HCT116 (cell line): ENCODE results near the gene AP4S1. TPM values are rescaled to one million over a fixed set of nuclear protein-coding genes. Genes with fewer than 3 reads are reported as not detected.
A peak's percentile ranks its signal among the peaks of the same experiment; 100 is the strongest.
"Not testable (repeated sequence)": the region's sequence is repeated elsewhere in the genome, so short reads cannot be mapped to it uniquely, and the experiment has no call there.

Experiments
- ATAC-seq: fragments of 200-7000 bp; cut with Tn5 transposase; 2 replicates; pipeline ENCODE4 v1.9.1; 2020; ENCODE audit warnings: mild to moderate bottlenecking, moderate library complexity
- BruUV-seq: library from RNA; stranded (reverse); fragments of 400-500 nt; replicated peaks from 2 replicates; lab custom pipeline; 2021; lab: Mats Ljungman, UMichigan
- CTCF ChIA-PET: fragments of 300-600 bp; sonication (Branson Sonifier 250); formaldehyde crosslinking; loops from one replicate; lab custom pipeline; 2021; ENCODE audit warnings: antibody characterized with exemption; lab: Charles Lee
- POLR2A ChIA-PET: fragments of 300-600, 350-600 bp; sonication (Branson Sonifier 250); formaldehyde crosslinking; loops from one replicate; lab custom pipeline; 2021; ENCODE audit warnings: antibody characterized with exemption; lab: Charles Lee
- RAD21 ChIA-PET, 2 experiments: fragments of 300-600 bp; sonication (Branson Sonifier 250); formaldehyde crosslinking; loops; one replicate each; lab custom pipeline; 2023; ENCODE audit warnings: low total read pairs in 2 of 2; ENCODE audit not compliant: uncharacterized antibody in 2 of 2, unreplicated experiment in 2 of 2, low non-redundant PET in 1 of 2; lab: Charles Lee
- DNase-seq: peaks from one replicate; pipeline ENCODE4 v3.0.0-alpha.2; 2010; ENCODE audit warnings: low read depth, low spot score
- H2AFZ ChIP-seq: fragments of 200-600 bp; shearing (Covaris generic), sonication (generic); 2 replicates; pipeline ENCODE4 v1.6.1; 2017; ENCODE audit warnings: low read depth, mixed run types, mixed read lengths, antibody characterized with exemption, low read length; ENCODE audit not compliant: poor library complexity, severe bottlenecking
- H3K27ac ChIP-seq: 2 replicates; pipeline ENCODE4 v1.5.1; 2012; ENCODE audit warnings: low read depth, low read length
- H3K27me3 ChIP-seq: fragments of 200-600 bp; sonication (generic); 2 replicates; pipeline ENCODE4 v1.6.1; 2016; ENCODE audit warnings: mixed run types, low read length, mixed read lengths; ENCODE audit not compliant: insufficient read depth
- H3K36me3 ChIP-seq, 2 experiments: fragments of 200-500 bp in 1 of 2; fragments of 200-600 bp in 1 of 2; sonication (Bioruptor generic) in 1 of 2; sonication (generic) in 1 of 2; 2 replicates each; pipeline versions ENCODE4 v1.5.1 to v1.6.1; 2014 to 2016; ENCODE audit warnings: low read length in 2 of 2, inconsistent platforms in 1 of 2, mixed read lengths in 1 of 2, mixed run types in 1 of 2; ENCODE audit not compliant: insufficient read depth in 2 of 2, control insufficient read depth in 1 of 2
- H3K4me1 ChIP-seq, 2 experiments: fragments of 200-600 bp in 1 of 2; sonication (generic) in 1 of 2; 2 replicates each; pipeline versions ENCODE4 v1.5.1 to v1.6.1; 2012 to 2017; ENCODE audit warnings: low read length in 2 of 2, inconsistent platforms in 1 of 2, mild to moderate bottlenecking in 1 of 2, mixed read lengths in 1 of 2, mixed run types in 1 of 2, moderate library complexity in 1 of 2; ENCODE audit not compliant: insufficient read depth in 2 of 2, control insufficient read depth in 1 of 2
- H3K4me2 ChIP-seq: fragments of 200-600 bp; sonication (generic); 2 replicates; pipeline ENCODE4 v1.6.1; 2017; ENCODE audit warnings: mixed run types, low read length, mixed read lengths
- H3K4me3 ChIP-seq, 2 experiments: fragments of 200-600 bp in 1 of 2; sonication (generic) in 1 of 2; replicated peaks in 1 of 2; 2 replicates each; pipeline ENCODE4 v1.5.1; 2011 to 2016; ENCODE audit warnings: low read length in 2 of 2, control low read depth in 1 of 2, low read depth in 1 of 2, mild to moderate bottlenecking in 1 of 2, mixed read lengths in 1 of 2, mixed run types in 1 of 2
- H3K79me2 ChIP-seq: fragments of 200-600 bp; sonication (generic); 2 replicates; pipeline ENCODE4 v1.6.1; 2017; ENCODE audit warnings: mild to moderate bottlenecking, mixed run types, low read length, moderate library complexity, mixed read lengths; ENCODE audit not compliant: insufficient read depth
- H3K9ac ChIP-seq: fragments of 200-600 bp; sonication (generic); 2 replicates; pipeline ENCODE4 v1.6.1; 2016; ENCODE audit warnings: low read length, mixed read lengths
- H3K9me2 ChIP-seq: fragments of 200-600 bp; sonication (generic), shearing (Covaris generic); 2 replicates; pipeline ENCODE4 v1.6.1; 2017; ENCODE audit warnings: mixed run types, mild to moderate bottlenecking, moderate library complexity; ENCODE audit not compliant: insufficient read depth
- H3K9me3 ChIP-seq, 2 experiments: fragments of 200-500 bp in 1 of 2; fragments of 200-600 bp in 1 of 2; sonication (Bioruptor generic) in 1 of 2; sonication (generic) in 1 of 2; 2 replicates each; pipeline ENCODE4 v1.6.1; 2014 to 2017; ENCODE audit warnings: low read length in 2 of 2, mixed read lengths in 2 of 2, inconsistent platforms in 1 of 2, low read depth in 1 of 2, mild to moderate bottlenecking in 1 of 2, mixed run types in 1 of 2, moderate library complexity in 1 of 2; ENCODE audit not compliant: control insufficient read depth in 1 of 2, insufficient read depth in 1 of 2
- H4K20me1 ChIP-seq: fragments of 200-600 bp; sonication (generic), shearing (Covaris generic); 2 replicates; pipeline ENCODE4 v1.6.1; 2017; ENCODE audit warnings: mixed run types, mild to moderate bottlenecking, moderate library complexity; ENCODE audit not compliant: insufficient read depth
- CBX3 ChIP-seq: IDR thresholded peaks from 2 replicates; pipeline ENCODE4 v1.6.1; 2012; ENCODE audit warnings: low read depth
- CTCF ChIP-seq, 3 experiments: fragments of 200-600 bp in 1 of 3; sonication (generic) in 1 of 3; IDR thresholded peaks in 2 of 3; conservative IDR thresholded peaks in 1 of 3; 2 replicates each; pipeline ENCODE4 v1.5.1; 2012 to 2017; ENCODE audit warnings: low read depth in 2 of 3, low read length in 2 of 3, antibody characterized with exemption in 1 of 3, borderline replicate concordance in 1 of 3, control low read depth in 1 of 3, mild to moderate bottlenecking in 1 of 3, mixed read lengths in 1 of 3, mixed run types in 1 of 3, moderate library complexity in 1 of 3; ENCODE audit not compliant: insufficient read depth in 1 of 3
- EGR1 ChIP-seq: IDR thresholded peaks from 2 replicates; pipeline ENCODE4 v1.6.1; 2012; ENCODE audit warnings: low read depth
- JUND ChIP-seq: IDR thresholded peaks from 2 replicates; pipeline ENCODE4 v1.6.1; 2012
- RAD21 ChIP-seq: IDR thresholded peaks from 2 replicates; pipeline ENCODE4 v1.6.1; 2012; ENCODE audit warnings: low read depth, mild to moderate bottlenecking
- SIN3A ChIP-seq: IDR thresholded peaks from 2 replicates; pipeline ENCODE4 v1.6.1; 2012; ENCODE audit warnings: low read depth
- YY1 ChIP-seq: IDR thresholded peaks from 2 replicates; pipeline ENCODE4 v1.6.1; 2011; ENCODE audit warnings: low read length, low read depth, moderate library complexity, mild to moderate bottlenecking; ENCODE audit not compliant: insufficient replicate concordance; ENCODE audit errors: extremely low read depth
- ZFX ChIP-seq: fragments of 450-650 bp; IDR thresholded peaks from 2 replicates; pipeline ENCODE4 v1.6.1; 2017
- ZNF274 ChIP-seq: fragments of 200-500 bp; sonication (Bioruptor generic); IDR thresholded peaks from 2 replicates; pipeline ENCODE4 v1.6.1; 2014; ENCODE audit warnings: mild to moderate bottlenecking, low read depth, low read length, inconsistent platforms
- intact Hi-C: fragments of 100-400 bp; cut with micrococcal nuclease; formaldehyde crosslinking; loops from 2 replicates; pipeline ENCODE4 v1.10.0; 2022
- total RNA-seq: library from RNA; stranded (reverse); gene quantifications from one replicate; pipeline ENCODE4 v1.2.1, GENCODE V29; 2021; ENCODE audit not compliant: unreplicated experiment

Gene AP4S1
- total RNA-seq, 1 experiment from 2014 or later = 5.0 TPM

DNA sequence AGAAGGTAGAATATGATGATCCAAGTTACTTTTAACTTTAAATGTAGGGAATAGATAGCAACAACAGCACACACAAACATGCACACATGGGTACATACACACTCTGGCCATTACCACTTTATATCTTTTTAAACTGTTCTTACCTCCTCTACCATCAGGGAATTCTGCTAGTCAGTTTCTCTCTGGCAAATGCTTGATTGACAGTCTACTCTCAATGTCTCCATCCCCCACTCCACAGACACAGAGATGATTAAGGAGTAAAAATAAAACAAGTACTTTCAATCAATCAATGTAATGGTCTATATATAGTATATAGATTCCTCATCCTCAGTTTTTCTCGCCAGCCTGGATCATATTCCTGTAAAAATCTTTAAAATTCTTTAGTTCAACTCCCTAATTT lies 16.9 kb downstream of the AP4S1 start (continued):
- TF ChIP-seq YY1 (no peak), JUND (no peak), SIN3A (no peak)

DNA sequence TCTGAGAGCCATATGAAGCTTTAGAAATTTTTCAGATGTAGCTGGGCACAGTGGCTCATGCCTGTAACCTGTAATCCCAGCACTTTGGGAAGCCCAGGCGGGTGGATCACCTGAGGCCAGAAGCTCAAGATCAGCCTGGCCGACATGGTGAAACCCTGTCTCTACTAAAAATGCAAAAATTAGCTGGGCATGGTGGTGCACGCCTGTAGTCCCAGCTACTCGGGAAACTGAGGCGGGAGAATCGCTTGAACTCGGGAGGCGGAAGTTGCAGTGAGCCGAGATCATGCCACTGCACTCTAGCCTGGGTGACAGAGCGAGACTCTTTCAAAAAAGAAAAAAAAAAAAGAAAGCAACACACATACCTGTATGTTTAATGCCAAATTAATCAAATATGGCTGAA lies 17.4 kb downstream of the AP4S1 start:
- Histone ChIP-seq H3K4me1 (peaks cover 37 to 48% of the 10 kb centered on the region in 2 experiments), H3K4me2 (peak overlapping the region; percentile 23; the same call in 1 of the 2 replicates)
- H2AFZ ChIP-seq, RAD21 ChIA-PET, H4K20me1 ChIP-seq, DNase-seq, intact Hi-C loops, H3K9me3 ChIP-seq, BruUV-seq, H3K4me3 ChIP-seq, H3K79me2 ChIP-seq, ATAC-seq, CTCF ChIA-PET, H3K36me3 ChIP-seq, H3K9ac ChIP-seq, H3K27me3 ChIP-seq, H3K9me2 ChIP-seq, H3K27ac ChIP-seq: not testable (repeated sequence)
- POLR2A ChIA-PET = interaction anchor here (1.0 to 1.6 kb wide), 2 partner anchors 11 to 16 kb away, joined by 4 to 7 read pairs; partner anchors contain the start of gene STRN3

DNA sequence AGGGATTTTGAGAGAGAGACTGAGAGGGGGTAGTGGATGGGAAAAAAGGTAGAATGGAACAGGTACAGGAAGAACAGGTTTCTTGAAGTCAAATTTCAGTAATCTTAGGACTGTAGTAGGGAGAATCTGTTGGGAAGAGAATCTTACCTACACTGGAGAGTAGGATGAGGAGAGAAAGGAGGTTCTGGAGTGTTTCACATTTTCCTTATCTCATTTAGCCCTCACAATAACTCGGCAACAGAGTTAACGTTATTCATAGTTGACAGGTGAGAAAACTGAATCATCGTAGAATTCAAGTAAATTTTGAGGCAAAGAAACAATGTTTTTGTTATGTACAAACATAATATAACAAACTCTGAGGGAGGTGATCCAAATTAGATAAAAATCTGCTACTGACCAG lies 17.9 kb downstream of the AP4S1 start:
- no peak for TF ChIP-seq CBX3
- no peak for TF ChIP-seq RAD21
- TF ChIP-seq CTCF (IDR thresholded peaks at IDR 0.05 in 2 of 3, conservative IDR thresholded peaks at IDR 0.05 in 1 of 3; ENCODE audit: borderline replicate concordance in 1 of 3, insufficient read depth in 1 of 3, low read depth in 2 of 3, low read length in 2 of 3) = no peak
- no peak for TF ChIP-seq ZNF274
- no peak for TF ChIP-seq ZFX
- TF ChIP-seq SIN3A = no peak
- no peak for TF ChIP-seq EGR1
- Histone ChIP-seq H3K9ac (no peak overlapping the region), H3K4me1 (peaks cover 37 to 47% of the 10 kb centered on the region in 2 experiments), H3K27me3 (no peaks in the 10 kb centered on the region), H2AFZ (no peak overlapping the region), H3K9me3 (no peaks in the 10 kb centered on the region), H3K9me2 (no peaks in the 10 kb centered on the region), H4K20me1 (no peaks in the 10 kb centered on the region), H3K27ac (no peak overlapping the region), H3K4me3 (no peak overlapping the region), H3K79me2 (no peaks in the 10 kb centered on the region), H3K36me3 (no peaks in the 10 kb centered on the region), H3K4me2 (peak overlapping the region; percentile 23; the same call in 1 of the 2 replicates)
- DNase-seq (no peak), ATAC-seq (no peak)
- RAD21 ChIA-PET = no interaction called here
- no TSS peak for BruUV-seq
- POLR2A ChIA-PET = interaction anchor here (0.6 to 1.6 kb wide), 4 partner anchors 12 to 17 kb away, joined by 3 to 7 read pairs (median 4); partner anchors contain the start of gene STRN3
- intact Hi-C loops = no loop called here
- CTCF ChIA-PET = no interaction called here
